ENCODE results near the gene LRBA. TPM values are rescaled to one million over a fixed set of nuclear protein-coding genes. Genes with fewer than 3 reads are reported as not detected.

The LRBA gene
- total RNA-seq, 6 experiments from 2014 or later = 13.6 to 17.6 (median 15.0) TPM

- no peak overlapping the region for H3K27ac Mint-ChIP-seq
- peaks cover 31% of the 10 kb centered on the region for H3K36me3 Mint-ChIP-seq (ENCODE audit: low read depth)
- no peak for TF ChIP-seq CTCF (IDR thresholded peaks at IDR 0.05)
- no peak for DNase-seq
- no peaks in the 10 kb centered on the region for H3K27me3 Mint-ChIP-seq (ENCODE audit: insufficient read depth)
- H3K9me3 Mint-ChIP-seq = peaks cover 7% of the 10 kb centered on the region
- H3K4me3 Mint-ChIP-seq = no peak overlapping the region
- H3K4me1 Mint-ChIP-seq (ENCODE audit: low read depth) = no peaks in the 10 kb centered on the region
These were observed 108.0 kb downstream of the LRBA start for GRCh38 chr4:150906987-150907633.

GRCh38 chr4:150904671-150905070 lies 110.4 kb downstream of the LRBA start:
- H3K27me3 Mint-ChIP-seq (ENCODE audit: insufficient read depth) = no peaks in the 10 kb centered on the region
- H3K27ac Mint-ChIP-seq = no peak overlapping the region
- no peak for TF ChIP-seq CTCF (IDR thresholded peaks at IDR 0.05)
- H3K4me1 Mint-ChIP-seq (ENCODE audit: low read depth) = no peaks in the 10 kb centered on the region
- no peak overlapping the region for H3K4me3 Mint-ChIP-seq
- H3K36me3 Mint-ChIP-seq (ENCODE audit: low read depth) = peaks cover 14% of the 10 kb centered on the region
- H3K9me3 Mint-ChIP-seq = no peaks in the 10 kb centered on the region
- no peak for DNase-seq

- Mint-ChIP-seq H3K36me3 (ENCODE audit: low read depth) (peaks cover 14% of the 10 kb centered on the region), H3K9me3 (no peaks in the 10 kb centered on the region), H3K4me3 (no peak overlapping the region), H3K27ac (no peak overlapping the region), H3K27me3 (ENCODE audit: insufficient read depth) (no peaks in the 10 kb centered on the region), H3K4me1 (ENCODE audit: low read depth) (no peaks in the 10 kb centered on the region)
- no peak for DNase-seq
- TF ChIP-seq CTCF (IDR thresholded peaks at IDR 0.05) = no peak
These were observed 111.5 kb downstream of the LRBA start for GRCh38 chr4:150903603-150904002.

DNA sequence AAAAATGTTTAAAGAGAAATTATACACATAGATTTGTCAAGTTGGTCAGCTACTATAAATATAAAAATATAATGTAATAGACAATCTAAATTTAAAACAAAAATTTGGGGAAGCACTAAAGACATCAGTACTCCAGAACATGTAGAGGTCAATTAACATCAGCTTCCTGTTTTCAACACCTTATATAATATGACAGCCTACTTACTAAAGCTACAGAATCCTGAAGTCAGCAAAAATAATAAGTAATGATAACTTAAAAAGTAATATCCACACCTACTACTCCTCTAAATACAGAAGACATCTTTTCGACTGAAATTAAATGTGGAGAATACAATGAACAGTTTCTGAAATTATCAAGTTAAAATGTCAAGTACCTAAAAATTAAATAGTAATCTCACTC lies 118.6 kb downstream of the LRBA start:
- Mint-ChIP-seq H3K4me1 (ENCODE audit: low read depth) (no peaks in the 10 kb centered on the region), H3K9me3 (no peaks in the 10 kb centered on the region), H3K4me3 (no peak overlapping the region), H3K27ac (no peak overlapping the region), H3K36me3 (ENCODE audit: low read depth) (peaks cover 5% of the 10 kb centered on the region; the same call in 1 of the 2 replicates), H3K27me3 (ENCODE audit: insufficient read depth) (no peaks in the 10 kb centered on the region)
- no peak for TF ChIP-seq CTCF (IDR thresholded peaks at IDR 0.05)
- DNase-seq = no peak

GRCh38 chr4:150890246-150890645 lies 124.8 kb downstream of the LRBA start:
- peaks cover 5% of the 10 kb centered on the region; the same call in 1 of the 2 replicates for H3K36me3 Mint-ChIP-seq (ENCODE audit: low read depth)
- no peak overlapping the region for H3K4me3 Mint-ChIP-seq
- DNase-seq = no peak
- H3K4me1 Mint-ChIP-seq (ENCODE audit: low read depth) = peaks cover 12% of the 10 kb centered on the region
- TF ChIP-seq CTCF (IDR thresholded peaks at IDR 0.05) = no peak
- no peak overlapping the region for H3K27ac Mint-ChIP-seq
- H3K9me3 Mint-ChIP-seq = no peaks in the 10 kb centered on the region
- H3K27me3 Mint-ChIP-seq (ENCODE audit: insufficient read depth) = no peaks in the 10 kb centered on the region

All from HFFc6 (cell line).